ENCODE data around the gene GLDN.
"Not testable (repeated sequence)": the region's sequence is repeated elsewhere in the genome, so short reads cannot be mapped to it uniquely, and the experiment has no call there.

Gene GLDN

GRCh38 chr15:51387699-51388041, 46.2 kb downstream of the GLDN start:
- DNase-seq (ENCODE audit: low spot score), result no peak

GRCh38 chr15:51388726-51389125, 47.3 kb downstream of the GLDN start:
- no peak for DNase-seq (ENCODE audit: low spot score)

GRCh38 chr15:51390241-51390965, 48.9 kb downstream of the GLDN start:
- no peak for DNase-seq (ENCODE audit: low spot score)

- no peak for DNase-seq (ENCODE audit: low spot score)
These were observed 49.5 kb downstream of the GLDN start for GRCh38 chr15:51390966-51391422.

GRCh38 chr15:51396921-51397320, 55.5 kb downstream of the GLDN start:
- no peak for DNase-seq (ENCODE audit: low spot score)

GRCh38 chr15:51398626-51399025, 57.2 kb downstream of the GLDN start:
- no peak for DNase-seq (ENCODE audit: low spot score)

GRCh38 chr15:51401051-51401780, 59.8 kb downstream of the GLDN start:
- no peak for DNase-seq (ENCODE audit: low spot score)

- no peak for DNase-seq (ENCODE audit: low spot score)
These were observed 60.5 kb downstream of the GLDN start for GRCh38 chr15:51401872-51402517.

GRCh38 chr15:51403072-51403878, 61.8 kb downstream of the GLDN start:
- peak; percentile 41 for DNase-seq (ENCODE audit: low spot score)

- no peak for DNase-seq (ENCODE audit: low spot score)
These were observed 62.7 kb downstream of the GLDN start for GRCh38 chr15:51403946-51404695.

GRCh38 chr15:51405693-51406523, 64.5 kb downstream of the GLDN start:
- no peak for DNase-seq (ENCODE audit: low spot score)

GRCh38 chr15:51414256-51414860, 72.9 kb downstream of the GLDN start:
- no peak for DNase-seq (ENCODE audit: low spot score)

GRCh38 chr15:51416129-51416528, 74.7 kb downstream of the GLDN start:
- no peak for DNase-seq (ENCODE audit: low spot score)

GRCh38 chr15:51423040-51423439, 81.6 kb downstream of the GLDN start:
- DNase-seq (ENCODE audit: low spot score), result not testable (repeated sequence)

- no peak for DNase-seq (ENCODE audit: low spot score)
These were observed 83.3 kb downstream of the GLDN start for GRCh38 chr15:51424780-51425179.

GRCh38 chr15:51425517-51426040, 84.1 kb downstream of the GLDN start:
- DNase-seq (ENCODE audit: low spot score), result no peak

- DNase-seq (ENCODE audit: low spot score), result no peak
These were observed 97.1 kb downstream of the GLDN start for GRCh38 chr15:51438526-51438925.

- no peak for DNase-seq (ENCODE audit: low spot score)
These were observed 101.9 kb downstream of the GLDN start for GRCh38 chr15:51443282-51443914.

- no peak for DNase-seq (ENCODE audit: low spot score)
These were observed 102.7 kb downstream of the GLDN start for GRCh38 chr15:51444112-51444511.
